Hepatocyte (in vitro differentiated cells): Measurements from ENCODE around the gene SART3.

ENCODE experiments used
- CTCF ChIP-seq: fragments of 200-600 bp; sonication (generic); IDR thresholded peaks from 2 replicates; pipeline ENCODE4 v1.5.1; 2016; ENCODE audit warnings: antibody characterized with exemption, mild to moderate bottlenecking; ENCODE audit not compliant: poor library complexity
- EZH2phosphoT487 ChIP-seq: fragments of 200-600 bp; sonication (generic); IDR thresholded peaks from one replicate; pipeline ENCODE4 v1.6.1; 2018; ENCODE audit warnings: antibody characterized with exemption, mild to moderate bottlenecking, low read depth, moderate library complexity; ENCODE audit not compliant: unreplicated experiment, severe bottlenecking

GRCh38 chr12:108578813-108579212, 17.8 kb upstream of the SART3 start:
- no peak for TF ChIP-seq CTCF
- TF ChIP-seq EZH2phosphoT487: no peak
